ENCODE measurements around the gene KRT36. TPM values are rescaled to one million over a fixed set of nuclear protein-coding genes. Genes with fewer than 3 reads are reported as not detected.

KRT36 gene
- total and polyA plus RNA-seq, 2 experiments from 2014 or later = not detected

GRCh38 chr17:41516147-41516829 is 26.6 kb upstream of the KRT36 start:
- Histone ChIP-seq H3F3A (replicated peaks; ENCODE audit: low read depth) (0 out of 2 replicates have a peak, but pooled peaks cover under 1% of the 10 kb centered on the region), H2AFZ (no peak overlapping the region), H4K20me1 (replicated peaks; ENCODE audit: insufficient read depth) (no peaks in the 10 kb centered on the region), H3K9me2 (ENCODE audit: insufficient read depth) (no peaks in the 10 kb centered on the region), H3K4me2 (no peak overlapping the region), H3K36me3 (ENCODE audit: insufficient read depth) (no peaks in the 10 kb centered on the region), H3K27me3 (ENCODE audit: insufficient read depth) (no peaks in the 10 kb centered on the region), H3K4me3 (no peak overlapping the region), H3K4me1 (ENCODE audit: insufficient read depth) (peaks cover under 1% of the 10 kb centered on the region; the same call in 1 of the 2 replicates), H3K79me2 (replicated peaks; ENCODE audit: insufficient read depth) (no peaks in the 10 kb centered on the region), H3K27ac (ENCODE audit: low read depth) (no peak overlapping the region)
- H3K27ac Mint-ChIP-seq = no peak overlapping the region
- H3K36me3 Mint-ChIP-seq (ENCODE audit: low read depth) = no peaks in the 10 kb centered on the region
- DNase-seq (ENCODE audit: low spot score) (no peak), ATAC-seq (no peak)
- H3K4me3 Mint-ChIP-seq = no peak overlapping the region; the same call in 2 of the 3 replicates
- no peaks in the 10 kb centered on the region for H3K9me3 Mint-ChIP-seq
- peaks cover 25% of the 10 kb centered on the region for H3K4me1 Mint-ChIP-seq
- no peak for TF ChIP-seq JUNB (IDR thresholded peaks at IDR 0.05; ENCODE audit: unreplicated experiment)
- TF ChIP-seq CTCF (conservative IDR thresholded peaks at IDR 0.05; ENCODE audit: low read depth in 2 of 2) = no peak
- no peak for TF ChIP-seq ETS1 (IDR thresholded peaks at IDR 0.05)
- no peak for TF ChIP-seq CREB1 (CRISPR knock-in tag; IDR thresholded peaks at IDR 0.05; ENCODE audit: low read depth)
- TF ChIP-seq REST (IDR thresholded peaks at IDR 0.05; ENCODE audit: unreplicated experiment) = no peak
- TF ChIP-seq EZH2 (IDR thresholded peaks at IDR 0.05; ENCODE audit: low read depth, unreplicated experiment) = no peak
- no peak for TF ChIP-seq EZH2phosphoT487 (IDR thresholded peaks at IDR 0.05; ENCODE audit: unreplicated experiment)
- no peak for TF ChIP-seq ZNF462 (CRISPR knock-in tag; IDR thresholded peaks at IDR 0.05)
- TF ChIP-seq POLR2AphosphoS5 (IDR thresholded peaks at IDR 0.05; ENCODE audit: low read depth) = no peak
- TF ChIP-seq ZNF114 (CRISPR knock-in tag; IDR thresholded peaks at IDR 0.05) = no peak
- no peak for TF ChIP-seq ZNF331 (CRISPR knock-in tag; IDR thresholded peaks at IDR 0.05; ENCODE audit: low read depth)
- no peak for TF ChIP-seq STAT1 (IDR thresholded peaks at IDR 0.05; ENCODE audit: unreplicated experiment)
- TF ChIP-seq NANOG (IDR thresholded peaks at IDR 0.05; ENCODE audit: borderline replicate concordance) = no peak
- H3K27me3 Mint-ChIP-seq (ENCODE audit: insufficient read depth, low read depth, poor library complexity) = peaks cover 19% of the 10 kb centered on the region
